Activated T-cell treated with anti-CD3 and anti-CD28 coated beads, Interleukin-2, amount 50 U/mL, for 1 hour (primary cell): ENCODE data around the gene PDIA4.
A peak's percentile ranks its signal among the peaks of the same experiment; 100 is the strongest.
"Not testable (repeated sequence)": the region's sequence is repeated elsewhere in the genome, so short reads cannot be mapped to it uniquely, and the experiment has no call there.

ENCODE experiments used
- DNase-seq: peaks from one replicate; pipeline ENCODE4 v3.0.0-alpha.2; 2020

Gene PDIA4

GRCh38 chr7:149031353-149031910 is 3.1 kb upstream of the PDIA4 start:
- no peak for DNase-seq

GRCh38 chr7:149030439-149030838 is 2.1 kb upstream of the PDIA4 start:
- DNase-seq, result not testable (repeated sequence)

- no peak for DNase-seq
Observed at GRCh38 chr7:149027611-149028345, 527 bp downstream of the PDIA4 start.

GRCh38 chr7:149027055-149027454 is 1.2 kb downstream of the PDIA4 start:
- DNase-seq, result no peak

- DNase-seq, result no peak
Observed at GRCh38 chr7:149023662-149024061, 4.6 kb downstream of the PDIA4 start.

- no peak for DNase-seq
Observed at GRCh38 chr7:149022756-149023360, 5.4 kb downstream of the PDIA4 start.

- no peak for DNase-seq
Observed at GRCh38 chr7:149021725-149022062, 6.6 kb downstream of the PDIA4 start.

GRCh38 chr7:149020483-149020882 is 7.8 kb downstream of the PDIA4 start:
- DNase-seq, result no peak

- DNase-seq, result no peak
Observed at GRCh38 chr7:149016876-149017275, 11.4 kb downstream of the PDIA4 start.

- no peak for DNase-seq
Observed at GRCh38 chr7:149014309-149014708, 14.0 kb downstream of the PDIA4 start.

- no peak for DNase-seq
Observed at GRCh38 chr7:149013876-149014275, 14.4 kb downstream of the PDIA4 start.

- not testable (repeated sequence) for DNase-seq
Observed at GRCh38 chr7:149012730-149013129, 15.6 kb downstream of the PDIA4 start.

- DNase-seq, result no peak
Observed at GRCh38 chr7:149011491-149011890, 16.8 kb downstream of the PDIA4 start.

- DNase-seq, result no peak
Observed at GRCh38 chr7:149010451-149010850, 17.9 kb downstream of the PDIA4 start.

- DNase-seq, result no peak
Observed at GRCh38 chr7:149009527-149009926, 18.8 kb downstream of the PDIA4 start.

GRCh38 chr7:149007611-149008010 is 20.7 kb downstream of the PDIA4 start:
- DNase-seq, result no peak

- no peak for DNase-seq
Observed at GRCh38 chr7:149007146-149007545, 21.2 kb downstream of the PDIA4 start.

GRCh38 chr7:149006345-149006725 is 22.0 kb downstream of the PDIA4 start:
- no peak for DNase-seq

- DNase-seq, result peak; percentile 84
Observed at GRCh38 chr7:149005427-149006344, 22.6 kb downstream of the PDIA4 start.

GRCh38 chr7:149004405-149005370 is 23.6 kb downstream of the PDIA4 start:
- no peak for DNase-seq

GRCh38 chr7:149003560-149004305 is 24.6 kb downstream of the PDIA4 start:
- DNase-seq, result no peak
